GM21737 (cell line): ENCODE measurements around the gene TEKT5.
"Not testable (repeated sequence)": the region's sequence is repeated elsewhere in the genome, so short reads cannot be mapped to it uniquely, and the experiment has no call there.

Experiments
- ATAC-seq: cut with Tn5 transposase; IDR thresholded peaks from one replicate; pipeline ENCODE4 v1.9.1; 2021; ENCODE audit warnings: mild to moderate bottlenecking, moderate library complexity; ENCODE audit not compliant: unreplicated experiment

Gene TEKT5

DNA sequence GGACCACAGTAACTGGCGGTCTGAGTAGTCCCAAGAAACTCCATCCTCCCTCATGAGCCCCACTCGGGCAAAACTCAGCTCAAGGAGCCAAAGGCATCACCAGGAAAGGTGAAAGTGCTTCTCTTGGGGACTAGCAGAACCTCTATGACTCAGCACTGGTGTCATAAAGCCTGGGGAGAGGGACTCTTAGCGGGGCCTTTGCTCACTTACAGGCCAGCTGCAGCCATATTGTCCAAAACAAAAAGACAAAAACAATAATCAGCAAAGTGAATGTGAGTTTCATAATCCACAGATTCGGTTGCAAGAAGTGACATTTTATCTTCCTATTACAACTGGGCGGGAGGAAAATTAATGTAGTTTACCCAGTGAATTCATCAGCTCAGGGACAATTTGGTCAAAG is at the start of gene TEKT5:
TSS of gene TEKT5 (minus strand) at position 101 of the 400 bp plus-strand sequence. CDS start at position 44, 57 bp downstream.
- ATAC-seq = no peak

DNA sequence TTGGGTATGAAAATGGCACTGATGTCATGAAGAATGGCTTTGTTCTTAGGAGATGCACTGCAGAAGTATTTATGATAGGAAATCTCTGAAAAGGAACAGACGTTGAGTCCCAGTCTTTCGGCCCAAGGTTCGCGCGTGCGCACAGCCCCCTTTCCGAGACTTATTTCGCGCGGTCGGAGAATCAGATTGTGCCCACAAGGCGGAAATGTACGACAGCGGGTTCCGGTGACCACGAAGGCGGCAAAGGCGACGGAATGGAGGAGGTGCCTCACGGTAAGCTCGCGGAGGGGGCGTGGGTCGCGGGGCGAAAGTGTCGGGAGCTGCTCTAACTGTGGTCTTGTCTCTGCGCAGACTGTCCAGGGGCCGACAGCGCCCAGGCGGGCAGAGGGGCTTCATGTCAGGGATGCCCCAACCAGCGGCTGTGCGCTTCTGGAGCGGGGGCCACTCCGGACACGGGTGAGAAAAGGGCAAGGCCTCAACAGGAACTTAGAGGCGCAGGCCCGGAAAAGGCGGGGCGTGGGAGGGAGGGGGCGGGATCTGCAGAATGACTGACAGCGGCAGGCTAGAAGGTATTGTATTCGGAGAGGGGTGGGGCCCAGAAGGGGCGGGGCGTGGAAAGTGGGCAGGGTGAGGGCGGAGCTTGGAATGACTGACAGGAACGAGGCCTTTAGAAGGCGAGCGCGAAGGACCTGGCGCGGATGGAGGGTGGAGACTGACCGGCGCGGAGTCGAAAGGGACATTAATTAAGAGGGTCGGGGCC is 49.1 kb upstream of the TEKT5 start, which contains the start of gene NUBP1:
TSS of gene NUBP1 (plus strand) at position 233 of the 760 bp plus-strand sequence. CDS start at position 255, 22 bp downstream.
- peak; percentile 75 for ATAC-seq

DNA sequence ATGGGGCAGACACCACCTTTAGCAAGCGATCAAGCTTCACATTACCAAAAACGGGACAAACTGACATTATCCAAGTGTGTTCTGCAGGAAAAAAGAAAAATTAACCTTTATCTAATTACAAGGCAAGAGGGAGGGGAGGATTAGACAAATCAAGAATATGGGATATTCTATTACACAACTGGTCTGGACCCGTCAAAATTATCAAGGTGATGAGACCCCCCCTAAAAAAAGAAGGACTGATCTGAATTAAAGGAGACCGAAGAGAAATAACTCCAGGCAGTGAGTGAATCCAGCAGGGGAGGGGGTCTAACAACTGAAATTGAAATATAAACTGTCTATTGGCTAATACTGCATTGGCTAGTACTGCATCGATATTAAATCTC is 48.5 kb upstream of the TEKT5 start:
- no peak for ATAC-seq

DNA sequence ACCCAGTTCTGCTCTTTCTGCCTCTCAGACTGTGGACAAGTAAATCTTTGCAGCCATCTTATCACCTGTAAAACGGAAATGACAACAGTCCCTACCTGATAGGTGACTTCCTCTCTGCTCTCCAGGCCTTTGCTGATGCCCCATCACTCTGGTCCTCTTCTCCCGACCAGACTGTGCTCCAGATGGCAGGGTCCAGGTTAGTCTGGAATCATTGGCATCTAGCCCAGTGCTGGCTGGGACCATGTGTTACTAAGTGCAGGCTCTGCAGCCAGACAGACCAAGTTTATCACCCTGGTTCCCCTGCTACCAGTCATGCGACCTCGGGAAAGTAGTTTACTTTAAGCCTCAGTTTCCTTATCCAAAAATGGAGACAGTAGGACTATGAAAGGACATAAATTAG is 47.1 kb upstream of the TEKT5 start:
- no peak for ATAC-seq

DNA sequence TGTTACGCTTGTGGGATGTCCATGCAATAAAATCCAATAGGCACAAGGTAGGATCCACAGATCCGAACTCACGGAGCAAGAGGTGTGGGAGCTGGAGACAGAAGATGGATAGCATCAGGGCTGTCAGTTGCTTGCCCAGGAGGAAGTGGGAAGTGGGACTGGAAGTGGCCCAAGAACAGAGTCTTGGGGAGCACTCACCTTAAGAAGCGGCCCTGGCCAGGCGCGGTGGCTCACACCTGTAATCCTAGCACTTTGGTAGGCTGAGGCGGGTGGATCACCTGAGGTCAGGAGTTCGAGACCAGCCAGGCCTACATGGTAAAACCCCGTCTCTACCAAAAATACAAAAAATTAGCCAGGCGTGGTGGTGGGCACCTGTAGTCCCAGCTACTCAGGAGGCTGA is 46.5 kb upstream of the TEKT5 start:
- ATAC-seq = not testable (repeated sequence)

DNA sequence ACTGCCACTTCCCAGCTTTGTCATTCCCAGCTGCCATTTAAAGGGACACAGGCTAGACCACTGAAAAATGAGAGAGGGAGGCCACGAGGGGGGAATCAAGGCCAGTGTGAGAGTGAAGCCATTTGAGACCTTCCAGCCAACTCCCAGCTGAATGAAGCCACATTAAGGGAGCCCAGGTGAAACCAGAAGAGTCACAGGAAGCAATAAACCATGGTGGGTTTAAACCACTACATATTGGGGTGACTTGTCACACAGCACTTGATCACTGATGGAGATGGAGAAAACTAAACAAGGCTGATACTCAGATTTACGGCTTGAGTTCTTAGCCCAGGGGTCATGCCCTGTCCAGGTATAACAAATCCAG is 46.1 kb upstream of the TEKT5 start:
- no peak for ATAC-seq

DNA sequence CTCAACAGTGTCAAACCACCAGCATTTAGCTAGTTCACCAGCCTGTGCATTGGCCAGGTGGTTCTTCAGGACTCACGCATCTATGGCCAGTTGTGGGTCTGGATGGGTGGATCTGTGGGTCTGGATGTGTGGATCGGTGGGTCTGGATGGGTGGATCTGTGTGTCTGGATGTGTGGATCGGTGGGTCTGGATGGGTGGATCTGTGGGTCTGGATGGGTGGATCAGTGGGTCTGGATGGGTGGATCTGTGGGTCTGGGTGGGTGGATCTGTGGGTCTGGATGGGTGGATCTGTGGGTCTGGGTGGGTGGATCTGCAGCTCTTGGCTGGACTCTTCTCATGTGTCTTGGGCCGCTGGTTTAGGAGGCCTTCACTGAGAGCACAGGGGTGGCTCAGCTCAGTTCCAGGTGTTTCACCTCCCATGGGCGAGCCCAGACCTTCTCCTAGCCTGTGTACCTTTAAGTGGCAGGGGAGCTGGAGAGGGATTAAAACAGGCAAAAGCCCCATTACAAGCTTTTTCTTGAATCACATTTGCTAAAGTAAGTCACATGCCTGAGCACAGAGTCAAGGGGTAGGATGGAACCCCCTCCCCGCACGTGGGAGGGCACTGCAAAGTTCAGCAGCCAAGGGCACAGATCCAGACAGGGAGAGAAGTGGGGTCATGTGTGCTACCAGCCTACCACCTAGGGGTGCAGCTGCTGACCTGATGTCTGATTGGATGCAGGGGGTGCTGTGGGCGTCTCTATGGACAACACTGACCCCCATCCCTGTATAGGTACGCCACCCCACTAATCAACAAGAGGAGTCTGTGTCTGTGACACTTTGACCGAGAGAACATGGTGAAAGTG is 45.5 kb upstream of the TEKT5 start:
- ATAC-seq = no peak

DNA sequence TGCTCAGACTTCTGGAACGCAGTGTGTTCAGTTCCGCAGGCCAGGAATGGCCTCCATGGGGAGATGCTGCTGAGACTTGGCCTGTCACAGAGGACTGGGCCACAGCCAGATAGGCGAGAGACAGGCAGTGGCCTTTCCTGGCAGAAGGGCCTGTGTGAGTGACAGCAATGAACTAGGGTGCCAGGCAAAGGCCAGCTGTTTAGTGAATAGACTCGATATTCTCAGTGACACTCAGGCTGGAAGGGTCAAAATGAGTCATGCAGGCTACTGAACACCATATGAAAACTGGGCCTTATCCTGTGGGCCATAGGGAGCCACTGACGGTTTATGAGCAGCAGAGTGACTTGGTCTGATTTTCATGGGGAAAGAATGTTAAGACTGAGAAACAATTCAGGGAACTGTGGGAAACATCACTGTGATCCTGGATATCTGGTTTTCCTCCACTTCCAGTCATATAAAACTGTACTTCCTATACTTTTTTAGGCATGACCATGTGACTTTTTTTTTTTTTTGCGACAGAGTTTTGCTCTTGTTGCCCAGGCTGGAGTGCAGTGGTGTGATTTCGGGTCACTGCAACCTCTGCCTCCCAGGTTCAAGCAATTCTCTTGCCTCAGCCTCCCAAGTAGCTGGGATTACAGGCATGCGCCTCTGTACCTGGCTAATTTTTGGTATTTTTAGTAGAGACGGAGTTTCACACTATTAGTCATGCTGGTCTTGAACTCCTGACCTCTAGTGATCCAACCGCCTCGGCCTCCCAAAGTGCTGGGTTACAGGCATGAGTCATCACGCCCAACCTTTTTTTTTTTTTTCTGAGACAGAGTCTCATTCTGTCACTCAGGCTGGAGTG is 43.7 kb upstream of the TEKT5 start:
- ATAC-seq = peak; percentile 60

DNA sequence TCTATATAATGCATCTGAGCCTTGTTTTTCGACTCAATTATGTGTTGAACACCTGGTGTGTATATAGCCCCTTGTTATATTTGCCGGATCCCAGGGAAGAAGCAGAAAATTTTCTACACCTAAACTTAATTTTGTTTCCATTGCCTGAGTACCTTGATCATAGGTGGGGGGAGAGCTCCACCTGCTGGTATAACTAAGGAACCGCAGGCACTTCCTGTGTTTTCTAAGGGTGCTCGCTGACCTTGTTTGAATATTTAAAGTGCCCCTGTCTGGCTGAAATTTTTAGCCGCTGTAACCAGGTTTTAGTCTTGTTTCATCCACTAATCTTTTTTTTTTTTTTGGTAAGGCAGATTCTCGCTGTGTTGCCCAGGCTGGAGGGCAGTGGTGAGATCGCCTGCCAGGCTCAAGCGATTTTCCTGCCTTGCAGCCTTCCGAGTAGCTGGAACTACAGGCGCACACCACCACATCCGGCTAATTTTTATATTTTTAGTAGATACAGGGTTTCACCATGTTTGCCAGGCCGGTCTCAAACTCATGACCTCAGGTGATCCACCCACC is 42.4 kb upstream of the TEKT5 start:
- no peak for ATAC-seq

DNA sequence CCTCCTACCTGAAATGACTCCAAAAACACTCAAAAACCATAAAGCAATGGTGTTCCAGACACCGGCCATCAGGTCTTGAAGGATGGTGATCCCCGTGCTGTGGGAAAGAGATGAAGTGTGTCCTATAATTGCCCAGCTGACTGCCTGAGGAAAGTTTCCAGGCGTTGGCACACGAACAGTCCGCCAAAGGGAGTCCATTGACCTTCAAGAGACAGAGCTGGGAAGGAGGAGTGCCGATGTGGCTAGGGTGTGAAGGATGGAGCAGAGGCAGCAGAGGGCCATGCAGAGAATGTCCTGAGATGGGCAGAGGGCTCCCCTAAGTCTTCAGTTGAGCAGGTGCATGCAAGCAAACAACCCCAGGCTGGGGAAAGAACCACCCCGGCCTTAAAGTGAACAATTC is 37.1 kb upstream of the TEKT5 start:
- no peak for ATAC-seq

DNA sequence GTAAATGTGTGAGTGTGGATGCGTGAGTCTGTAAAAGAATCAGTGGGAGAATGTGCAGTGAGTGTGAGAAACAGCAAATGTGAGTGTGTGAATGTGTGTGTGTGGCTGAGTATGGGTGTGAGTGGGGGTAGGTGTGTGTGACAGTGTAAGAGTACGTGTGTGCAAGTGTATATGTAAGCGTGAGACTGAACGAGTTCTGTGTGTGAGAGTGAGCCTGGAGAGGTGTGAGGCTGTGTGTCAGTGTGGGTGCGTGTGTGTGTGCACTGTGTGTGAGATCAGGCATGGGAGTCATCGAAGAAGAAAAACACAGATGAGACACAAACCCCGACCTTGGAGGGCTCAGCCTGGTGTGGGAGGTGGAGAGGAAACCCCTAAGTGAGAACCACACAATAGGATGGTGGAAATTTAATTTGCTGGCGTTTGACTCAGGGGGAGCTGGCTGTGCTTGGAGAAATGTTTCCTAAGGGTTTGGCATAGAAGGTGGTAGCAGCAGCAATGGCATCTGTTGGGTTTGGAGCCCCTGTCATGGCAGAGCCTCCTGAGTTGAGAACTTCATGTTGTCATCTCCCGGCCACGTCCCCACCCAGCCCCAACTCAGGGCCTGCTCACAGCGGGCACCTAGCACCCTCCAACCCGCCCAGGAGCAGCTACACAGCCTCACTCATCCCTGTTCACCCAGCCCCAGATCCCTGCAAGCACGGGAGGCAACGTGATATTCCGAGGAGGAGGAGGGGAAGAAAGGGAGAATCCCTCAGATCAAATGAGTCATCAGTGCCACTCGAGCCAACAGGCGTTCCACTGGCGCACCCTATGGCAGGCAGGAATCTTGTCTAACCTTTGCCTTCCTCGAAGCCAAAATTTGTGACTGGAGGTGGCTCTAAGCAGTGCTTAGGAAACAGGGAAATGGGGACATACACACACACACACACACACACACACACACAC is 34.6 kb upstream of the TEKT5 start:
- ATAC-seq = no peak

DNA sequence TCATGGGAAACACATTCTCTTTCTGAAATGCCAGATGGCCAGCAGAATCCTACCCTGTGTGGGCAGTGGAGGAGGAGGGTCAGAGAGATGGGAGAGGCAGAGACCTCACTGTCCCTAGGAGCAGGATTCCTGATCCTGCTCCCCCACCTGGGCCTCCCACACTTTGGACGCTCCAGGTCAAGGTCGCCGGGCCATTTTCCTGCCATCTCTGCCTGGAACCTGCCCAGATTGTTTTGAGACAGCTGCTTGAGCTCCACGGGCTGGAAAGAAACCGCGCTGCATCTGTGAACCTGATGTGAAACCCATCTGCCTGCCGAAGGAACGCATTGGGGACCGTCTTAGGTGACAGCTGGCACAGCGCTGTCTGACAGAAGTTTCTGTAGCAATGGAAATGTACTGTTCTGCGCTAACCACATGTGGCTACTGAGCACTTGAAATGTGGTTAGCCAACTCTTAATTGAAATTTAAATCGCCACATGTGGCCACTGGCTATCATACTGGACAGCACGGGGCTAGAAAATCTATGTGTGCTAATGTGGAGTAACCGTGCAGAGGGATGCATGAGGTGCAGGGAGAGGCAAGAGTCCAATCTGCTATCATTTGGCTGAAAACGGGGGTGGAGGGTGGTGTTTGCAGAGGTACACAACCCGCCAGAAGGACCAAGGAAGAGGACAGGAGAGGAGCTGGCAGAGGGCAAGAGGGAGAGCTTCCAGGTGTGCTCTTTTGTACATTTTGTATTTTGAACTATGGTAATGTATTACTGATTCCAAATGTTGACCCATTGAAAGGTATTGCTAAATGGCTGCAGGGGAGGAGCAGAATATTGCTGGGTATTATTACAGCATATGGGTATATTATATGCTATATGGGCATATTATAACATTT is 33.5 kb upstream of the TEKT5 start:
- ATAC-seq = no peak

DNA sequence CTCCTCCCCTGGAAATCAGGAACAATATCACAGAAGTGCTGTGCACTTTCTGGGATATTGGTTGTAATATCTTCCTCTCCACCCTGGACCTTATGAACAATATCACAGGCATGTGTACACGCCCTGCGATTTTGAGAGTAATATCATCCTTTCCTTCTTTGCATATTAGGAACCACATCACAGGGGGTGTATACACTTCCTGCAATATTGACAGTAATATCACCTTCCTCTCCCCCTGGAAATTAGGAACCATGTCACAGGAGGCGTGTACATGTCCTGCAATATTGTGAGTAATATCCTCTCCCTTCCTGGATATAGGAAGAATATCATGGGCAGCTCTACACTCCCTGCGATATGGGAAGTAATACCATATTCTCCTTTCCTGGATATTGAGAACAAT is 14.2 kb upstream of the TEKT5 start:
- ATAC-seq = no peak

DNA sequence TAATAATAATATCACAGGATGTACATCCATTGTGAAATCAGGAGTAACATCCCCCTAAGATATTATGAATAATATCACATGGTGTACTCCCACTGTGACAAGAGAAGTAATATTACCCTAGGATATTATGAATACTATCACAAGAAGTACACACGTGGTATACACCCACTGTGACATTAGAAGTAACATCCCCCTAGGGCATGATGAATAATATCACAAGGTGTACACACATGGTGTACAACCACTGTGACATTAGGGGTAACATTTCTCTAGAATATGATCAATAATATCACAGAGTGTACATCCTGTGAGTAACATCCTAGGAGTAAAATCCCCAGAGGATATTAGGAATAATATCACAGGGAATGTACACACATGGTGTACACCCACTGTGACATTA is 5.0 kb upstream of the TEKT5 start:
- no peak for ATAC-seq

DNA sequence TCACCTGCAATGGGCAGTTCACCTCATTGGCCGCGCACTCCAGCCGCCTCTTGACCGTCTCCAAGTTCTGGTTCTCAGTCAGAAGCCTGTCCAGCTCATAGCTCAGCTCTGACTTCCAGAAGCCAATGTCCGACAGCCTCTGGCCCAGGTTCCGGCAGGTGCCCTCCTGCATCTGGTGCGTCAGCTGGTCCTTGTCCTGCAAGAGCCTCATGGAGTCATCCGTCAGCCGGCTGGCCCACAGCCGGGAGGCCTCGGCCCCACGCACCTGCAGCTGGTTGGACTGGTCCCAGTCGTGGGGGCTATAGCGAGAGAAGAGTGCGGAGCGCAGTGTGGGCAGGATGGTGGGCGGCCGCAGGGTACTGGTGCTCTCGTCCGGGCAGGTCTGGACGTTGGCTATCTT is 424 bp downstream of the TEKT5 start:
- ATAC-seq = no peak

DNA sequence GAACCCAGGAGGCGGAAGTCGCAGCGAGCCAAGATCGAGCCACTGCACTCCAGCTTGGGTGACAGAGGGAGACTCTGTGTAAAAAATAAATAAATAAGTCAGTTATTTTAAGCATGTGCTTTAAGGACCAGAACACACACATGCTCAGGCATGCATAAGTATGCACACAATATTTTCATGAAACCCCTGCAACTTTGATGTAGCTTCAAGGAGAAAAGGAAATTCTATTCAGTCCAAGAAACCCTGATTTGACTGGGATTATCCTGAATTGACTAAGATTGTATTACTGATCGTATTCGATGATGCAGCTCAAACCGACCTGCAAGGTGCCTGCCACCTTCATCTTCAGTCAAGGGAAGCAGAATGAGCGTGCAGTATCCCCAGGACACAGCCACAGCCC is 841 bp downstream of the TEKT5 start:
- ATAC-seq = no peak

DNA sequence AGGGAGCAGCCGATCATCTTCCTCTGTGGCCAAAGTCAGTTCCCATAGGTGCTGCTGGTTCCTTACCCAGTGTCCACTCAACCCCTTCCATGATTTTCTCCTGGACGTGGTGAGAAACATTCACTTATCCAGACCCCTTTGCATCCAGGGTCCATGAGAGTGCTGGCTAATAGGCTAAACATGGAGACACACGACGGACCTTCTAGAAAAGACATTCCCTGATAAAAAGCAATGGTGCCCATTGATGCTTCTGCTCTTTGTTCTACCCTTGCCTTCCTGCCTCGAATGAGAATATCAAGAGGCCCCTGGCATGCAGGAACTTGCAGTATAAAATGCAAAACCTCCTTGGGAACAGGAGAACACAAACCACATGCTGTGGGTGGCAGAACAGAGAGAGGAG is 2.3 kb downstream of the TEKT5 start:
- no peak for ATAC-seq

DNA sequence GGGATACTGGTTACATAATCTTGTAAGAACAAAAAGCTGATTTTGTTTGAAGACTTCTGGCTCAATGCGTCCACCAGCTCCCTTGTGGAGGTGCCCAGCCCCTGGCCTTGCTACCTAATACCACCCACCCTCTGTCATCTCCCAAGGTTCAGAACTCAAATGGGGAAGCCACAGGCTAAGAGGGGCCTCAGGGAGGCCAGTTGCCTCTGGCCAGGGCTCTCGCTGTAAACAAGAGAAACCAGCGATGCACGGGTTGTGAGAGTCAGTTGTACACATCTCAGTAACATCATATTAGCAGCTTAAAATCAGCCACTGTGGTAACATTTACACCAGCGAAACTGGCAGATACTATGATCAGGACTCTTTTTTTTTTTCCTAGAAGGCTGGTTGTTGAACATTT is 6.0 kb downstream of the TEKT5 start:
- ATAC-seq = no peak

DNA sequence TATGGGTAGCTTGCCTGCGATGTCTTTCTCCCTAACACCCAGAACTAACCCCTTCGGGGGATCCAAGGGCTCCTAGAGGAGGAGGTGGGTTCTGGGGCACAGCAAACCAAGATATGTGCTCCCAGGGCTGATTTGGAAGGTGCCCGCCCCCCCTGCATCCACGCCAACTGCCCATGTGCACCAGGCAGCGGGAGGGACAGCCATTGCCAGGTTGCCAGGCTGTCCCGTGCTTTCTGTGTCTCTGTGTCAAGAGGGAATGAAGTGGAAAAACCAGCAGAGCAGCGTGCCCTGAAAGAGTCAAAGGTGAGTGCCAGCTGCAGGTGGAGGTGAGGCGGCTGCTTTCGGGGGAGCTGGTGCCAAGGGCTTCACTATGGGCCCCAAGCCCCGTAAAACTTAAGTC is 6.4 kb downstream of the TEKT5 start:
- no peak for ATAC-seq
